Embryonic facial prominence (tissue), 1 donor: ENCODE results near the gene TIMMDC1.

Experiments
- DNase-seq: peaks from one replicate; pipeline ENCODE4 v3.0.0-alpha.2; 2016; ENCODE audit errors: extremely low spot score

Gene TIMMDC1, protein sequence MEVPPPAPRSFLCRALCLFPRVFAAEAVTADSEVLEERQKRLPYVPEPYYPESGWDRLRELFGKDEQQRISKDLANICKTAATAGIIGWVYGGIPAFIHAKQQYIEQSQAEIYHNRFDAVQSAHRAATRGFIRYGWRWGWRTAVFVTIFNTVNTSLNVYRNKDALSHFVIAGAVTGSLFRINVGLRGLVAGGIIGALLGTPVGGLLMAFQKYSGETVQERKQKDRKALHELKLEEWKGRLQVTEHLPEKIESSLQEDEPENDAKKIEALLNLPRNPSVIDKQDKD

DNA sequence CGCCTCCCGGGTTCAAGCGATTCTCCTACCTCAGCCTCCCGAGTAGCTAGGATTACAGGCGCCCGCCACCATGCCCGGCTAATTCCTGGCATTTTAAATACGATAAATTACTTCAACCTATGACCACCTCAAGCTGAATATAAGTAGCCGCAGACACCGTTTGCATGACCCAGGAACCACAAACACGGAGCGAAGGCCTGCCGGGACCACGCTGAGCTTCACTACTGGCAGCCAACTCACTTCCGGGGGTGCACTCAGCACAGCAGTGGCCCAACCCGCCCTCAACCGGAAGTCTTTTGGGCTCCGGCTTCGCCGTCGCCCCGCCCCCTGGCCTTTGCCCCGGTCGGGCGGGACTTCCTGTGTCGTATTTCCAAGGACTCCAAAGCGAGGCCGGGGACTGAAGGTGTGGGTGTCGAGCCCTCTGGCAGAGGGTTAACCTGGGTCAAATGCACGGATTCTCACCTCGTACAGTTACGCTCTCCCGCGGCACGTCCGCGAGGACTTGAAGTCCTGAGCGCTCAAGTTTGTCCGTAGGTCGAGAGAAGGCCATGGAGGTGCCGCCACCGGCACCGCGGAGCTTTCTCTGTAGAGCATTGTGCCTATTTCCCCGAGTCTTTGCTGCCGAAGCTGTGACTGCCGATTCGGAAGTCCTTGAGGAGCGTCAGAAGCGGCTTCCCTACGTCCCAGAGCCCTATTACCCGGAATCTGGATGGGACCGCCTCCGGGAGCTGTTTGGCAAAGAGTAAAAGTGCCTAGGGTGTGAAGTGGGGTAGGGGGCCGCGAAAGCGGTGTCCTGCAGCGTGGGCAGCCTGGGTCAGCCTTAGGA is at the start of gene TIMMDC1:
Gene TIMMDC1 (plus strand): TSS at position 362 of the 826 bp plus-strand sequence. CDS start 187 bp downstream, at position 549.
- DNase-seq, result peak; percentile 94

DNA sequence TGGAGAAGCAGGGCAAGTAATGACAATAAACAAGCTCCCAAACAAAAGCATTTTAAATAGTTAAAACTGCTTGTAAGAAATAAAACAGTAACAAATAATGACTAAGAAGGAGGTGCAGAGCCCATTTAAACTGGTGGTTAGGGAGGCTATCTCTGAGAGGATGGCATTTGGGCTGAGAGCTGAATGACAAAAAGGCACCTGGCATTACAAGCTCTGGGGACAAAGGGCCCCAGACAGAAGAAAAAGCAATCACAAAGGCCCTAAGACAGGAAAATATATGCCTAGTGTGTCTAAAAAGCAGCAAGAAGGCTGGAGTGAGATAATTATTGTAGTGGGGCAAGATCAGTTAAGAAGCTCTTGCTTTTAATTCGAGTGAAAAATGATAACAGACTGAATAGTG is 44.5 kb upstream of the TIMMDC1 start:
- DNase-seq, result no peak

DNA sequence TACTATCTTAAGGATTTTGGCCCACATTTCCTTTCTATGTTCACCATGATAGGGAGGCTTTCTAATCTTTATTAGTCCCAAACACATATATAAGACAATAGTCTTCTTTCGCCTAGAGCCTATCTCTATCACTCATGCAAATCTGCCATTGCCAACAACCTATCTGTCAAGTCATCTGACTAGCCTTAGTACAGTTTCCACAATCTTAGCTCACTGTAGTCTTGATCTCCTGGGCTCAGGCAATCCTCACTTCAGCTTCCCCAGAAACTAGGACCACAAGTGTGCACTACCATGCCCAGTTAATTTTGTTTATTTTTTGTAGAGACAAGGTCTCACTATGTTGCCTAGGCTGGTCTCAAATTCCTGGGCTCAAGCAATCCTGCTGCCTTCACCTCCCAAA is 41.9 kb upstream of the TIMMDC1 start:
- no peak for DNase-seq

DNA sequence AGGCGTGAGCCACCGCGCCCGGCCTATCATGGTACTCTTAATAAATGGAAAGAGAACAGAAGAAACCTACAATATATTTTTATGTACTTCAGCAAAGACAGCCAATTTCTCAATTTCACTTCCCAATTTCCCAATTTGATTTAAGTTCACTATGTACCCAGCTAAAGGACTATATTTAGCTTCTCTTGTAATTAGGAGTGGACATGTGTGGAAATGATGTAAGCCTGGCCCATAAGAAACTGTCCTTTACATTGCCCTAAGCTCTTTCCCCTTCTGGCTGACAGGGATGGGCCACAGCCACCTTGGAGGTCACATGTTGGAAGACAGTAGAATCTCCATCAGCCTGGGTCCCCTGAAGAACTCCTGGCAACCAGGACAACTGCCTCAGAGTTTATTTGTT is 41.1 kb upstream of the TIMMDC1 start:
- DNase-seq, result no peak

DNA sequence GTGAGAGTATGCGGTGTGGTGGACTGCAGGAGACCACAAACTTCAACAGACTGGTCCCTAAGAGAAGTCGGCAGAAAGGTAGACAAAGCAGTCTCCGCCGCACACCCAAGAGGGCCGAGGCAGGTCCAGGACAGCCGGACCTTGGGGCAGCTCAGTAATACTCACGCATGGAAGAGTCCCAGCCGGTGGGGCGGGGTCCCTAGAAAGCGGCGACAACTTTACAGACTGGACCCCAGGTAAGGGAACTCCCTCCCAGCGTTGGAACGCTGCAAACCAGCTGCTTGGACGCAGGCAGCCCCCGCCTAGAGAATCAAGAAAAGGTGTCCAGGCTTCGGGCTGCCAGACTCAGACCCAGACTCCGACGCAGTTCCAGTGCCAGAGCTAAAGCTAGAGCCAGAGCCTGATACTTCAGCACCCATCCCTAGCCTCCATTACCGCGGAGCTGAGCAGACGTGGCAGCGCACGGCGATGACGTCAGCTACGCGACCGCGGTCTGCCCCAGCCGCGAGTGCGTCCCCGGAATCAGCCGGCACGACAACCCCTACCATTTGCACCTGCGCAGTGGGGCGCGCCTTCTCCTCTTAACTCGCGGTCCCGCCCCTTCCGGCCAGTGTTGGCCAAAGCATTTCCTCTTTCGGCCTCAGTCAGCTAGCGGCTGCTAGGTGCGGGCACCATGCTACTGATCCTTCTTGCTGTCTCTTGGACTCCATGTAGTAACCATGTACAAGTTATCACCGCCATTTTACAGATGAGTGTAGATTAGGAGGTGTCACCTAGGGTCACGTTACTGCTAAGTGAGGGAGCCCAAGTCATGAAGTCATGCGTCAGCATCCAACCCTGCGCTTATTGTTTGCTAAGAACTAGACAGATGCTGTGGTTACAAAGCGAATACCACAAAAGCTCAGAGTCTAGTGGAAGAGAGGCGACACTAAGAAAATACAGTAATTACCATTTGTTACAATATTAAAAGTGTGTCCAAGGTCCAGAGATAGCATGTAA is 34.9 kb upstream of the TIMMDC1 start, which contains the start of gene TMEM39A:
Gene TMEM39A (minus strand): TSS at position 445 of the 999 bp plus-strand sequence. CDS start 1,541 bp downstream, outside the sequence.
- peak; percentile 94 for DNase-seq

DNA sequence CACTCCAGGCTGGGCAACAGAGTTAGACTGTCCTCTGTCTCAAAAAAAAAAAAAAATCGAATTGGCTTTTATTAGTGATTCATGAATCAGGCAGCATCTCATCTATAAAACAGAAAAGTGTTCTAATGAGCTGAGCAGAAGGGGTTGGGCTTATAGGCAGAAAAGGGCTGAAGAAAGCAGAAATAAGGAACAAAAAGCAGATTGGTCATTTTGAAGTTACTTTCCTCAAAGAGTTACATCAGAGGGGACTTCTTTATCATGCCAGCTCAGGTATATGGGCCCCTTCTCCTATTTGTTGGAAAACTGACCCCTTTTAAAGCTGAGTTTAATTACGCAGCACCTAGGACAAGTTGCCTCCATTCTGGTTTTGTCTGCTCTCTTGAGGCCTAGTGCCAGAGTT is 30.3 kb upstream of the TIMMDC1 start:
- DNase-seq, result no peak

DNA sequence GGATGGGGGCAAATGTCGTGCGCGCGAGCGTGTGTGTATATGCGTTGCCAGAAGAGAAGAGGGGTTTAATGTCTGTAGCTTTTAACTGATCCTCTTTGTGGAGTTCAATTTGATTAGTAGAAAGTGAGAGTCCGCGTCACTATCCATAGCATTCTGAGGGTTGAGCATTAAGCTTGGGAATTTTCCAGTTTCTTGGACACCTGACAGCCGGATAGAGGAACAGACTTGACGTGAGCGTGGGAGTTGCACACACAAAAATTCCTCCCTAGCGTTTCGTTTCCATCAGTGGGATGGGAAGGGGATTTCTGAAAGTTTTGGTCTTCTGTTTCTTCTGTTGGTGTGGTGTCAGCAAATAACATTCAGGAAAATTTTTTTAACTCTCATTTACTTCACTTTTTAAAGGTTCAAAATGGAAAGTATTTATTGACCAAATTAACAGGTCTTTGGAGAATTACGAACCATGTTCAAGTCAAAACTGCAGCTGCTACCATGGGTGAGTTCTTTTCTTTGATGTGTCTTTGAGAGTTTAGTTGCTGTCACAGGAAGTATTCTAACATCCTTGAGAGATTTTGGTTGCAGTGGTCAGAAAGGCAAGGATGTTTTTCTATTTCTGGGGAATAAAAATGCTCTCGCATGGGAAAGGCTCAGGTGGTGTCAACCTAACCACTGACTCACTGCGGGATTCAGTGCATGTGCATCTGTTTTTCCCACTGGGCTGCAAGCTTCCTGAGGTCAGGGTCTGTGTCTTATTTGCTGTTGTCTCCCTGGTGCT is 28.7 kb upstream of the TIMMDC1 start:
- DNase-seq, result no peak

DNA sequence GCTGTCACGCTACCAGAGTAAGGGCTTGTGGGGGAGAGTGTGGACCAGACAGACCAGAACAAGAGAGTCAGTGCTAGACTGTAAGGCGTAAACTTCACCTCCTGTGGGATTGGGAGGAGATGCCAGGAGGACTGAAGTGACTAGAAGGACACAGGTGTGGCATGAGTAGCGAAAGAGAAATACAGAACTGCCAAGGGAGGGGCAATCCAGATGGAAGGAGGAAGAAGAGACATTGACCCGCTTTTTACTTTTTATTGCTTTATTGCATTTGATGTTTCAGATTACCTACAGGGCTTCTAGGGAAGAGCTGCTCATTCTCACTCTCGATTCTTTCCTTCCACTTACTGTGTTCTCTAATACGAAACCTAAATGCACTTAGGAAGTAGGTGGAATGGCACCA is 27.5 kb upstream of the TIMMDC1 start:
- DNase-seq, result no peak

DNA sequence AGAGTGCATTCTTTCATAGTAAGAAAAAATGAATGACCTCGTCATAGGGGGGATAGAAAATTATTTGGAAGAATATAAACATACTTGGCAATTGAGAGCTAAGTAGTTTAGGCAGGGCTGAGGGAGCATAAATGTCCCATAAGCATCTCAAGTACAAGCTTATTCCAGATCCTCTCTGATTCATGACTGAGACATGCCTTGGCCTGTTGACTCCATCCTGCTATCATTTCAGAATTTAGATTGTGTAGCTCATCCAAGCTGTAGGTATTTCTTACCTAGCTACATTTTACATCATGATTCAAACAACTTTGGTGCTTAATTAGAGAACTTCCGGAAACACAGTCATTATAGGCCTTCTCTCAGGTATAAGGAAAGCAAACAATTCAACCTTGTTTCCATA is 17.3 kb upstream of the TIMMDC1 start:
- no peak for DNase-seq

DNA sequence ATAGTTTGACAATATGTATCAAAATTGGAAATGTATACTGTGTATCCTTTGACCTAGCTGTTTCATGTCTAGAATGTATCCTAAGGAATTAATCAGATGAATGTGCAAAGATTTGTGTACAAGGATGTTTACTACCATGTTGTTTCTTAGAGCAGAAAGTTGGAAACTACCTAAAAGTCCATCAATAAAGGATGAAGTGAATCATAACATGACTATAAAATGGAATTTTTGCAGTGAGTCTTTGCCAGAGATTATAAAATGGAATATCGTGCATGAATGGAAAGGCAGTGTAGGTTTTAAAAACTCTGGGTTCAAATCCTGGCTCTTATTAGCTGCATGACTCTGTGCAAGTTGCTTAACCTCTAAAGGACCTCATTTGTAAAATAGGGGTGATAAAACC is 15.2 kb upstream of the TIMMDC1 start:
- DNase-seq, result no peak

DNA sequence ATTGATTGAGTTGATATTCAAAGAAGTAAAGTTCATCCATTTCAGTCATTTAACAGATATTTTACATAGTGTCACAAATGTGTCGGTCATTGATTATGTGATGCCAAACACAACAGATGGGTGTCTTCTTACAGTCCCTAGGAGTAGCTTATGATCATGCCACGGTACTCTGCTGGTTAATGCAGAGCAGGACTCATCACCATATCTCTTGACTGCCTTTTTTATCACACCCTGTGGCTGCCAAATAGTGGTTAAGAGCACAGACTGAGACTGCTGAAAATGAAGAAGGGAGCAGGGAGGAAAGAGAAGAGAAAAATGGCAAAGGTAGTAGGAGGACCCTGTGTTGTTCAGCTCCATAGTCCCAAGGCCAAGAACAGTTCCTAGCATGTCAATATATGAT is 12.8 kb upstream of the TIMMDC1 start:
- no peak for DNase-seq

DNA sequence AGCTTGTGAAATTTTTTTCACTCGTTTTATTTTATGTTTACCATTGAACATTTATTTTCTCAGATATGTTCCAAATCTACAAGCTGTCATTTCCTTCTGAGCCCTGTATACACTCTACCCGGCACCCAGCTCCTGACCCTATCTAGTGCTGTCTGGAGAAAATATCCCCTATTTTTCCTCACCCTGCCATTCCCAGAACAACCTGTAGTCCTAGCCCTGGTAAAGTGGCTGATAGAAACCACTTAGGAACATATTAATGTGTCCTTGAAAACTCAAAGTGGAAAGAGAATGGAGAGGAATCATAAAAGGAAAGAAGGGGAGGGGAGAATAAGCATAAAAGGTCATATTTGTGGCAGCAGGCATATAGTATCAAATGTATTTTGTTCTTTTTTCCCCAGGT is 8.2 kb upstream of the TIMMDC1 start:
- no peak for DNase-seq

DNA sequence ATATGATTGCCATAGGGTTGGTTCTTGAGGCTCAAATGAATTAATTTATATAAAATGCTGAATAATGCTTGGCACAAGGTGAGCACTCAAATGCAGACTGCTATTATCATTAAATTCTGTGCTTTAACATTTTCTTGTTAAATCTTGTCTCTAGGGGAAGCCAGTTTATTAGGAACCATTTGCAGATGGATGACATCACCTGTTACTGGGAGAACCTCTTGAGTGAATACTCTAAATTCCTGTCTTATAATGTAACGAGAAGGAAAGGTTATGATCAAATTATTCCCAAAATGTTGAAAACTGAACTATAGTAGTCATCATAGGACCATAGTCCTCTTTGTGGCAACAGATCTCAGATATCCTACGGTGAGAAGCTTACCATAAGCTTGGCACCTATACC is 6.2 kb upstream of the TIMMDC1 start:
- no peak for DNase-seq

DNA sequence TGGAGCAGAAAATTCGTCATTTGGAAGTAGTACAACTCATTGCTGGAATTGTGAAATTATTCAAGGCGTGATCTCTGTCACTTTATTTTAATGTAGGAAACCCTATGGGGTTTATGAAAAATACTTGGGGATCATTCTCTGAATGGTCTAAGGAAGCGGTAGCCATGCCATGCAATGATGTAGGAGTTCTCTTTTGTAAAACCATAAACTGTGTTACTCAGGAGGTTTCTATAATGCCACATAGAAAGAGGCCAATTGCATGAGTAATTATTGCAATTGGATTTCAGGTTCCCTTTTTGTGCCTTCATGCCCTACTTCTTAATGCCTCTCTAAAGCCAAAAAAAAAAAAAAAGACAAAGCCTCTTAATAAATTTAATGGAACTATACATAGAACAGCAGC is 5.5 kb upstream of the TIMMDC1 start:
- no peak for DNase-seq

DNA sequence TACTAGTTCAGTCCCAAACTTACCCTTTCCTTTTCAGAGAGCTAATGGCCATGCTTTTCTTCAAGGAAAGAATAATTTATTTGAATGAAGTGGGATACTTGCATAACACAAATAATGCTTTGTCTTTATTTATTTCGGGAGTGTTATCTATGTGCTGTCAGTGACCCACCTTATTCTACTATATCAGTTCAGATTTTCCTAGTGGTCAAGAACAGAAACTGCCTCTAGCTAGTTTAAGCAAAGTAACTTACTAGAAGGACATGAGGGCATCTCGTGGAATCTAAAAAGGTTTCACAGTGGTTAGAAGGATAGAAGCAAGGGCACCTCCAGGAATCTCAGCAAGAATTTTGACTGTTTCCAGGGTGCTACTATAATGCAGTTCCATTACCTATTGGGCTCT is 3.8 kb upstream of the TIMMDC1 start:
- DNase-seq, result no peak

DNA sequence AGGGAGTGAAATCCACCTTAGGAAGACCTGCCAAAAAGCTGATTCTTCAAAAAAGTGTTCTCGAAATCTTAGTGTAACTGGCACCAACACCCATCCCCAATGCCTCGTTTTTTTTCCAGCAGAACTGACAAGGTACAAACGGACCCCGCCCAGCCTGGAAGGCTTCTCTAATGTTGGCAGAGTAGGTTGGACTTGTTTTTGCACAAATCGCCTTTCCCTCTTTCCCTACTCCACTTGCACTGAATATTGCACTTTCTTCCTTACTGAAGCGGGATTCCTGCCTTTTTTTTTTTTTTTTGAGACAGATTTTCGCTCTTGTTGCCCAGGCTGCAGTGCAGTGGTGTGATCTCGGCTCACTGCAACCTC is 544 bp upstream of the TIMMDC1 start:
- DNase-seq, result no peak

DNA sequence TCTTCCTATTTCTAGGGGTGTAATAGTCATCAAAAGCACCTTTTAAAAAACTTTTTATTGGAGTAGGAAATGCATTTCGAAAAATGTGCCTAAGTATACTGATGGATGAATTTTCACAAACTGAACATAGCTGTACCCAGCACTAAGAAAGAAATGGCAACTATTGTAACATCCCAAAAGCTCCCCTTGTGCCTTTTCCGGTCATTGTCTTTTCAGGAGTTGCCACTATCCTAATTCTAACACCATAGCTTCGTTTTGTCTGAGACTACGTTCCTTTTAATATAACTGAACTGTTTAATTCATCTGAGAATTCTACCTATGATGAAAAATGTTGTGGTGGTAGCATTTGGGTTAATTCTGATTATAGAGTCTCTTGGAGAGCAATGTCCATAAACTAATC is 1.9 kb downstream of the TIMMDC1 start:
- no peak for DNase-seq

DNA sequence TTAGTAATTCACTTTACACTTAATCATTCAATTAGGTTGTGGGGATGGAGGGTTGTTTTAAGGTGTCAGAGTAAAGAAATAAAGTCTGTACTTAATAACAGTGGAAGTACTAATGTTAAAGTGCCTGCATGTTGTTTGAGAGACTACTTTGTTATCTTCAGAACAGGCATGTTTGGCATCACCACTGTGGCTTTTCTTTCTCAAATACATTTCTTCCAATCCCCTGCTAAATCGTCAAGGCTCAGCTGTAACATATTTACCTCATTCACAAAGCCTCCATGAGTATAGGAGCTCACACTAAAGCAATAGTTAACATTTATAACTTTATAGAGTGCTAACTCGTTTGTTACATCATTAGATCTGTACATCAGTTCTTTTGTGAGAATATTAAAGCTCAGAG is 2.6 kb downstream of the TIMMDC1 start:
- no peak for DNase-seq

DNA sequence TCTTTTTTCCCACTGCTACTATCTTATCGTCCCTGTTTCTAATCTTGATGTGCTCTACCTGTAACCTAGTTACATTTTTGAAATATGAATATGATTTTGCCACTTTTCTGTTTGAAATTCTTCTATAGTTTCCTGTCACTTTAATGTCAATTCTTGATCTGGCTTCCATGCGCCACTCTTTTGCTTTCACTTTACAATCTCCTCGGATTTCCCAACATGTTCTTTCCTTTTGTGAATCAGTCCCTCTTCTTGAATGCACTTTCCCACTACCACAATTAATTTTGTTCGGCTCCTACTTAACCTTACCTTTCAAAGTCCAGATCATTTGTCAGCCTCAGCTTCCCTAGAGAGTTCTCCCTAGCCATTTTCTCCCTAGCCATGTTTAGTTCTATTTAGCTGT is 8.3 kb downstream of the TIMMDC1 start:
- no peak for DNase-seq

DNA sequence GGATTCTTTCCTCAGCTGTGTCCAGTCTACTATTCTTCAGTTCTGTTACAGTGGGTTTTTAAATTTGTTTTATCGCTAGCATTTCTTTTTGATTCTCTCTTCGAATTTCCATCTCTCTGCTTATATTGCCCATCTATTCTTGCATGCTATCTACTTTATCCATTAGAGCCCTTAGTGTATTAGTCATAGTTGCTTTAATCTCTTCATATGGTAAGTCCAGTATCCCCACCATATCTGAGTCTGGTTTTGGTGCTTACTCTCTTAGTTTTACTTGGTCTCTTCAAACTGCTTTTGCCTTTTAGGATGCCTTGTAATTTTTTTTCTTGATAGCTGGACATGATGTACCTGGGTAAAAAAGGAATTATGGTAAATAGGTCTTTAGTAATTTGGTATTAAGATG is 9.1 kb downstream of the TIMMDC1 start:
- no peak for DNase-seq

DNA sequence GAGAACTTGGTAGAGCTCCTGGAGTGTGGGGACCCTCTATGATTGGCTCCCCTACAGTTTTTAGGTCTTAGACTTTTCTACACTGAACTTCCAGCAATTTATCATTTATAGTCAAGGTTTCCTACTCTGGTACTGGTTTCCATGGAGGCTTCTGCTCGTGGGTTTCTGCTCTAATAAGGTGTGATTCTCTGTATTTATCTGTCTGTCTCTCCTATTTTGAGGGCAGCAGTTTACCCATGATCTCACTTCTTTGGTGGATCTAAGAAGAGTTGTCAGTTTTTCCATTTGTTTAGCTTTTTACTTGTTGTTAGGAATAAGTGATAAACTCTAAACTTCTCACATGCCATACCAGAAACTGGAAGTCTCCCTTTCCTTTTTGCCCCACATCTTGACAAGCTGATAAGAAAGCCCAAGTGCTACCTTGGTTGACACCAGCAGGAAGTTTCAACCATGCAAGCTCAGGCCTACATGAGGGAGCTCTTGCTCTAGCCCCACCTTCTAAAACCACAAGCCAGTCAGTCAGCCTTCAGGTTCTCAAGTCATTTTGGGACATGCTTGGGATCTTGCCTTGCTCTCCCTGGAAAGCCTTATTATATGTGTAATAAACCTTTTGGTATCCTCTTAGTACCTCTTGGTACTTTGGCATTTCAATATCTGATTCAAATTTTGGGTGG is 10.0 kb downstream of the TIMMDC1 start:
- no peak for DNase-seq
